GM11168 (cell line): ENCODE results near the gene PTPA.

Source experiments
- in situ Hi-C: fragments of 300-500 bp; cut with MboI; formaldehyde crosslinking; loops from one replicate; pipeline ENCODE4 v1.12.0; 2022; ENCODE audit warnings: low sequenced_read_pairs; ENCODE audit not compliant: unreplicated experiment

Gene PTPA

DNA sequence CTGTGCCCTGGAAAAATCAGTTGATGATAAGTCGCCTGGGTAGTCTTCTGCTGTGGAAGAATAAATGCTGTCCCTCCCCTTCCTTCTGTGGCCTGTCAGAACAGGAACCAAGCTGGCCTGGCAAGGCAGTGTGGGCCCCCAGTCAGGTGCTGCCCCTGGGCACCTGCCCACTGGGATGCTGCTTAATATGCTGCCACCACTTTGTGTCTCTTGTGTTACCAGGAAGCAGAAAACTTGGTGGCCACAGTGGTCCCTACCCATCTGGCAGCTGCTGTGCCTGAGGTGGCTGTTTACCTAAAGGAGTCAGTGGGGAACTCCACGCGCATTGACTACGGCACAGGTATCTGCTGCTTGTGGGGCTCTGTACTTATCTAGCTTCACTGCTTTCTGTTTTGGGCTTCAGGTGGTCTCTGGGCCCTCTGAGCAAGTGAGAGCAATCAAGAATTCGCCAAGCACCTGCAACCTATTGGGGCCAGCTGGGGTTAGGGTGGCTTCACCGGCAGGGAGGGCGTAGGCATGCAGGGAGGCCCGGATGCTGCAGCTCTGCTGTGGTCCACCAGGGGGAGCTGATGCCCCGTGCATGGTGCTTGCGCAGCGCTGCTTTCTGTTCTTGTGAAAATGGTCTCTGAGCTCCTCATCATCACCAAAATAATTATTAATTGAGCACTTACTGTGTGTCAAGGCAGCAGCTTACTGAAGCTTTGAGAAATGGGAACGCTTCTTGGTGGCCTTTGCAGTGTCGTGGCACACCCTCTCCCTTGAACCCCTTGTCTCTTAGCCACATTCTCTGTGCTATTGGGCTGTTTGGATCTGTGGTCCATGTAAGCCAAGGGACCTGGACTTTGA is 20.3 kb downstream of the PTPA start:
- in situ Hi-C loops = no loop called here

DNA sequence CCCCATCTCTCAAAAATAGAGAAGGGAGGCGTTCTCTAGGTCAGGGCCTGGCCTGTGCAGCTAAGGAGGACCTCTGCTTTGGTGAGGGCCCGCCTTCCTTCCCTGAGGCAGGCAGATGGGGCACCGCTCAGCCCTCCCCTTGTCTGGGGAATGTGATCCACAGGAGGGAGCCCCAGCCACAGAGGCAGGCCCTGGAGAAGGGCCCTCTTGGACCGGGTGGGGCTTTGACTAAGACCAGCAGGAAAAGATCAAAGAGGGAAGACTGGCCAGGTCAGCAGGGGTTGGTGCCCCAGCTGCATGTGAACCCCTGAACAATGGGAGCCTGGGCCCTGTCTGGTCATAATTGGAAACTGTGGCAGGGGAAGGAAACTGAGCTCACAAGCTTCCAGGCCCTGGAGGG is 21.9 kb downstream of the PTPA start:
- in situ Hi-C loops = no loop called here

DNA sequence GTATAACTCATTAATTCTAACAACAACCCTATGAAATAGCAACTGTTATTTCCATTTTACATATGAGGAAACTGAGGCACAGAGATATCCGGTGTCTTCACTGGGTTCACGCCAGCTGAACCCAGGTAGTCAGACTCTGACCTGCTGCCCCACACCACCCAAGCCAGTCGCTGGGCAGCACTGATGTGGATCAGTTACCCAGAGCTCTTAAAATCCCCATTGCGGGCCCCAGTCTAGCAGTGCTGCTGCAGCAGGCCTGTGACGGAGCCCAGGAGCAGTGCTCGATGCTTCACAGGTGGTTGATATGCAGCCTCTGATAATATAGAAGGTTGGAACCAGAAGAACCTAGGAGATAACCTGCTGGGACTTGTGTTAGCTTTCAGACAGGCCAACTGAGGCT is 24.3 kb downstream of the PTPA start:
- in situ Hi-C loops = no loop called here

DNA sequence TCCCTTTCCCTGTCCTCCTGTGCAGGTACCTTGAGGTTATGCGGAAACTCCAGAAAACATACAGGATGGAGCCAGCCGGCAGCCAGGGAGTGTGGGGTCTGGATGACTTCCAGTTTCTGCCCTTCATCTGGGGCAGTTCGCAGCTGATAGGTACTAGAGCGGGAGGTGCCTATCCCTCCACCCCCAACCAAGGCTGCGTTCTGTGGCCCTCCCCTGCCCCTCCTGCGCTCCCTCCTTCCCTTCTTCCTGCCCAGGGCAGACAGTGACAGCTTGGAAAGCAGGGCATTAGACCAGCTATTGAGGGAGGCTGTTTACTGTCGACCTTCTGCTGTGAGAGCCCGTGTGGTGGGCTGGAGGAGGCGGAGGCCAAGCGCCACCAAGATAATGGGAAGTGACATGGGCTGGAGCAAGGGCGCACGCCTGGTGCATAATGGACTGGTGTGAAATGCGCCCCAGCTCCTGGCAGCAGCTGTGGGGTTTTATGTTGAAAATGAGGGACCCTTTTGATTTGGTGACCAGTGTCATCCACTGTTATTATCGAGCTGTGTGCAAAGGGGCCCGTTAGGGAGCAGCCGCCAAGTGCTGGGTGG is 25.3 kb downstream of the PTPA start:
- in situ Hi-C loops = no loop called here

DNA sequence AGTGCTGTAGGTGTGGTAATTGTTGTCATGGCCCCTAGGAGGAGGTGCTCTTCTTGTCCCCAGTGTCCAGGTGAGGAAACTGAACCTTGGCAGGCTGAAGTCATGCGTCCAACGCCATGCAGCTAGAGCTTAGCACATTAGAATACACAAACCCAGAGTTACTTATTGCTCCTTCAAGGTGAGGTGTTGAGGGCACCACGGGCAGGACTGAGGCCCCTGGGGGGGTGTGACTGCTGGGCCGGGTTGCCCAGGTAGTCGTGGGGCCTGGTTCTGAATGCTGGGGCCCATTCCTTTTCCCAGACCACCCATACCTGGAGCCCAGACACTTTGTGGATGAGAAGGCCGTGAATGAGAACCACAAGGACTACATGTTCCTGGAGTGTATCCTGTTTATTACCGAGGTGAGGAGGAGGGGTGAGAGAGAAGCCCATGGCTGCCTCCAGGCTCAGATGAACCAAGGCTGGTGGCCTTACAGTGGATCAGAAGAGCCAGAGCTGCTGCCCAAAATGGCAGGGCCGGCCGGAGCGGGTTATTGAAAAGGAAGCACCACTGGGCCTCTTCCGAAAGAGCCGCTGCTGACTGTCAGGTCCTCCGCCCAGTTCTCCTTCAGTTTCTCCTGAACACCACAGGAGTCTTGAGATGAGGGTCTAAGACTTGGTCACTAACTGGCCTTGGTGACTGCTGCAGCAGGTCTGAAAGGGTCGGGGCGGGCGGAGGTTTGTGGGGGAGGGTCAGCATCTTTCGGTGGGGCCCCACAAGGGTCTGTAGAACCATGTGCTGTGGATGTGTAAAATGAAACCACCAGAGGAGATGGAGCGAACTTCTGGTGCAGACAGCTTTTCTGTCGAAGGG is 26.3 kb downstream of the PTPA start:
- in situ Hi-C loops = no loop called here

DNA sequence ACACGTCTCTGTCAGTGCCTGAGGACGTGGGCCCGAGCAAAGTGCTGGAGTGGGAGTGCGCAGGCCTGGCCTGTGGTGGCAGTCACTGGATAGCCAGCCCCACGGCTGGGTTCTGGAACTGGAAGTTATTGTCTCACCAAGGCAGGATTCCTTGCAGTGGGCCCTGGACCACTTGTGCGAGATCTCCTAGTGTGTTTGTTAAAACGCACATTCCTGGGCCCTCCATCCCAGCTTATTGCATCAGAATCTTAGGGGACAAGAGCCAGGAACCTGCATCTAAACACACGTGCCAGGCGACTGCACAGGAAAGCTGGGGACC is 26.9 kb downstream of the PTPA start:
- in situ Hi-C loops = no loop called here

DNA sequence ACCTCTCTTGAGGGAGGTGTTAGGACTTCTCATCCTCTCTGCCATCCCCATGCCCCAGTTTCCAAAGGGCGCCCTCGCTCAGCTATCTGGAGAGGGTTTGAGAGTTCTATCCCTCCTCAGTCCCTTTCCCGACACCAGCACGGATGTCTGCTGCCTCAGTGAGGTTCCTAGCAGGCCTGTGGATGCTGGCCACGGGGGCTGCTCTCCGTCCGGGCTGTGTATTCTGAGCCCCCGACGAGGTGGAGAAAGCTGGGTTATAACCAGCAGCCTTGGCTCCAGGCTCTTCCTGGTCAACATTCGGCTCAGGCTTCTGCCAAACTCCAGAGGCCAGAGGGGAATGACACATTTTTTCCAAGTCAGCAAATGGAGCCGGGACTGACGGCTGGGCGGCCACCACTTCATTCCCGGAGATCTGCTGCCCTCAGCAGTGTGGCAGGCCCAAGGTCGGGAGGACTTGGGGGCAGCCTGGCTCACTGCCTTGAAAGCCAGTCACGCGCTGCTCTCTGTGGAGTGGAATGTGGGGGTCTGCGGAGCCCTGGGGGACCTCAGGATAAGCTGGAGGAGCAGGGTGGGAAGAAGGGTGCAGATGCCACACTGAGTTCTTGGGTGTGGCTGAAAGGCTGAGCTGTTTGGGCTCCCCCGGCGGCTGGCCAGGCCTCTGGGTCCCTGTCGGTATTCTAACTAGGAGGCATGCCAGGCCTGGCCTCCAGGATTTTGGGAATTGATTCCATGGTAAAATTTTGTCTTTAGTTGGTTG is 27.4 kb downstream of the PTPA start:
- in situ Hi-C loops = no loop called here

DNA sequence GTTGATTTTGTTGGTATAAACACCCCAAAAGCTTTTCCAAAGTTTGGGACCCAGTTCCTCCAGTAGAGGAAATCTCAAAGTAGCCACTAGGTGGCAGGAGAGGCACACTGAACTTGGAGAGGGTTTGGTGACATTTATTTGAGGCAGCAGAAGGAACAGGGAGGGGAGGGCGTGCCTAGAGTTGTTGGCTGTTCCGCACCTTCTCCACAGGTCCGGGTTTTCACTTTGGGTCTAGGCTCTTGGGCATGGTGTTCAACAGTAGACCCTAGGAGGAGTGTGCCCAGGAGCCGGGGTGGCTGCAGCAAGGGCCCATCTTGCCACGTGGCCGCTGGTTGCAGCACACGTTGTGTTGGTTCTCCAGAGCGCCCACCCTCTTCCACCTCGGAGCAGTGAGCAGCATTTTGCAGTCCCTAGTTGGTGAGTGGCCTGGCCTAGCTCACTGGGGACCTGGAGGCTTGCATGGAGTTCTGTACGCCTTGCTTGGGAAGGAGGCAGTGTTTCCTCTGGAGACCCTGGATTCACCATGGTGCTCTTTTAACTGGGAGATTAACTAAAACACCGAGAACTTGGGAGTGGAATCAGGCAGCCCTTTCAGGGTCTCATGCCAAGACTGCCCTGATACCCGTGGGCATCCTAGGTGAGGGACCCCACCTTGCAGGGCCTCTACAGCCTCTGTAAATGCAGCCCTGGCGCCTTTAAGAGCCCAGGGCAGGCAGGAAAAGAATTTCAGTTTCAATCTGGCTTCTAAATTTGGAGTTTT is 28.2 kb downstream of the PTPA start:
- in situ Hi-C loops = no loop called here

DNA sequence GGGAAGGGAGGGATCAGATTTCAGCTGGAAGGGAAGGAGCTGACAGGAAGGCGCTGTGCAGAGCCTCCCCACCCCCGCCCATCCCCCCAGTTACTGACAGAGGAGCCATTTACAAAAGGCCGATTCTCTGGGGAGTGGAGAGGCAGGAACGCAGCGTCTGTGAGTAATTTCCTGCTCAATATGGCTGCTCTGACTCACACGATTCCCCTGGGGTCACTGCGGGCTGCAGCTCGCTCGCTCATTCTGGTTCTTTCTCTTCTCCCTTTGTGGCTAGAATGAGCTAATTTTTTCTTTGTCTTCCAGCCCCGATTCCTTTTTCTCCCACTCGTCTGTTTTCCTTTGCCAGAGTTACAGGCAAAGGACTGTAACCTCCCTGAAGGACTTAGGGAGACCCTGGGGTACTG is 28.8 kb downstream of the PTPA start:
- in situ Hi-C loops = no loop called here

DNA sequence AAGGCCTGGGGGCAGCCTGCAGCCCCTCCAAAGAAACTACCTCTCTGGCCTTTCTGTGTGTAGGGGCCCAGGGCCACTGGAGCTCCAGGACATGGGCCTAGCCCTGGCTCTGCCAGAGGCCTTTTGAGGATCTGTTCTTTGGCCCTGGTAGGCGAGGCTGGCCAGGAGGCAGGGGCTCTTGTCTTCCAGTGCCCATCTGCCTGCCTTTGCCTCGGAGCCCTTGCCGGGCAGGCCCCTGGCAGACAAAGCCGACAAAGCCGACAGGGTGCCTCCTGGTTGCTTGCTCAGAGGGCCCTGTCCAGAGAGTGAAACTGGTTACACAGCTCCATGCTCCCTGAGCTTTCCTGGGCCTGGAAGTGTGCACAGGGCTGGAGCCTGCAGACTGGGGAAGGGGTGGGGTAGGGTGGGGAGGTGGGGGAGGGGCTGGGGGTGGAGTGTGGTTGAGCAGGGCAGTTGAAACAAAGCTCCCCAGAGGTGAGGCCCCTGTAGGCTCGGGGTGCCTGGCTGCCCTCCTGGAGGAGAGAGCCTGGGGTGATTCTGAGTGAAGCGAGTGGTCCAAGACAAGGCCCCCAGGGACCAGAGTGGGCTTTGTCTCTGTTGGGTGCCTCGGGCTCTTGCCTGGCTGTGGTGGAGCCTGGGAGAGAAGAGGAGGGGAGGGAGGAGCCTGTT is 29.3 kb downstream of the PTPA start:
- in situ Hi-C loops = no loop called here

DNA sequence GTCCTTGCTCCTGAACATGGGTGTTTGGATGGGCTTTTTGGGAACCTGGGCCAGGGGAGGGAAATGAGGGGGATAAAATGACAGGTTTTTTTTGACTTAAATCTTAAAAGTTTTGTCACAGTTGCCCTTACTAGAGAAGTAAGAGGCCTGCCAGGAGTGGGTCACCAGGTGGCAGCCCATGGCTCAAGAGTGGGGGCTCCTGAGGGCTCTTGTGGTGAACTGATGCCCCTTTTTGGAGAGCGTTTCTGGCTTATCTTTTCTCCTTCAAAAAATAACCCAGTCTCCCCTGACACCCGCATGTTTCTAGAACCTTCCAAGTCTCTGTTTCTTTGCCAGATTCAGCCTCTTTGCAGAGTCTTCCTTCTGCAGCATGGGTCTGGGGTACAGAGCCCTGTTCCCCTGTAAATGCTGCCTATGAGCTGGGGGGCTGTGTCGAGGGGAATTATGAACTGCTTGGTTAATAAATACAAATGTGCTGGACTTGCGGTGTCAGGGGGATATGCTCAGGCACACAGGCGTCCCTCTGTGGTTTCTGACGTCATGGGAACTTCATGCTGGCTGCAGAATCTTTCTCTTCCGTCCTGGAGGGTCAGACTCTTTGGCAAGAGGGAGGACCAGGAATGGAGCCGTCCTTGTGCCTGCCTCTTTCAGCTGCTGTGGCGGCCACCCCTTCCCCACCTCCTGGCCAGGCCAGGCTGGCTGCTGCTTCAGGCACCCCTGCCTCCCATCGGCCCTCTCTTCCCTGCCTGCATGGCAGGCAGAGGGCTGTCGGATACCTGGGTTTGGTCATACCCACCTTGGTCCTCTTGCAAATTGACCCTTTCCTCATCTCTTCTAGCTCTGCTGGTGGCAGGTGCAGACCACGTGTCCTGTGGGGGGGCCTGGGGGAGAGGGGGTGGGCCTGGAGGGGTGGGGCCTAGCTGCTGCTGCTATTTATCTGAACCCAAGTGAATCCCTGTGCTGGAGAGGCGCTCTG is 30.1 kb downstream of the PTPA start:
- in situ Hi-C loops = no loop called here

DNA sequence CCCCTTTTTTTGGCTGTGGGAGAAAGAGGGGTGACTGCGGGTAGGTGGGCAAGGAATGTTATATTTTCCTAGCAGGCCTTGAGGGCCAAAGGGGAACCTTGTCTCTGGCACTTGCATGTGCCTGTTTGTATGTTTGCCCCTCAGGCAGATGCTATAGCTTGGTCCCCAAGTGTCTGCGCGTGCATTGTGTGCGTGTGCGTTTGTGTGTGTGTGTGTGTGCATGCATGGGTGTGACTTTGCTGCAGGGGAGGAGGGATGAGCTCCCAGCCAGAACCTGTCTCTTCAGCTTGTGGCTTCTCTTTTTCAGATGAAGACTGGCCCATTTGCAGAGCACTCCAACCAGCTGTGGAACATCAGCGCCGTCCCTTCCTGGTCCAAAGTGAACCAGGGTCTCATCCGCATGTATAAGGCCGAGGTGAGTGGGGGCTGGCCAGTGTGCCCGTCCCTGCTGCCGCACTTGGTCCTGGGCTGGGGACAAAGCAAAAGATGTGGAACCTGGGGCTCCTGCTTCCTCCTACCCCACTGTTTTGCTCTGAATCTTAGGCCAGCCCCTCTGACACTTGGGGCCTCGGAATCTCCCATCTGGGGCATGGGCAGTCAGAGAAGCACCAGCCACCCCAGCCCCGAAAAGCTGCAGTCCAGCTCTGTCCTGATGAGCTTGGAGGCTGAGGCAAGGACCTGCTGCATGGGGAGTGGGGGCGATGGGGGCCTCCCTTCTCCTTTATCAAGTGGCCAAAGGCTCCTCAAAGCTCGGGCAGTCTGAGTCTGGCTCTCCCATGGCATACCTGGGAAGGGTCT is 31.1 kb downstream of the PTPA start:
- in situ Hi-C loops = no loop called here

DNA sequence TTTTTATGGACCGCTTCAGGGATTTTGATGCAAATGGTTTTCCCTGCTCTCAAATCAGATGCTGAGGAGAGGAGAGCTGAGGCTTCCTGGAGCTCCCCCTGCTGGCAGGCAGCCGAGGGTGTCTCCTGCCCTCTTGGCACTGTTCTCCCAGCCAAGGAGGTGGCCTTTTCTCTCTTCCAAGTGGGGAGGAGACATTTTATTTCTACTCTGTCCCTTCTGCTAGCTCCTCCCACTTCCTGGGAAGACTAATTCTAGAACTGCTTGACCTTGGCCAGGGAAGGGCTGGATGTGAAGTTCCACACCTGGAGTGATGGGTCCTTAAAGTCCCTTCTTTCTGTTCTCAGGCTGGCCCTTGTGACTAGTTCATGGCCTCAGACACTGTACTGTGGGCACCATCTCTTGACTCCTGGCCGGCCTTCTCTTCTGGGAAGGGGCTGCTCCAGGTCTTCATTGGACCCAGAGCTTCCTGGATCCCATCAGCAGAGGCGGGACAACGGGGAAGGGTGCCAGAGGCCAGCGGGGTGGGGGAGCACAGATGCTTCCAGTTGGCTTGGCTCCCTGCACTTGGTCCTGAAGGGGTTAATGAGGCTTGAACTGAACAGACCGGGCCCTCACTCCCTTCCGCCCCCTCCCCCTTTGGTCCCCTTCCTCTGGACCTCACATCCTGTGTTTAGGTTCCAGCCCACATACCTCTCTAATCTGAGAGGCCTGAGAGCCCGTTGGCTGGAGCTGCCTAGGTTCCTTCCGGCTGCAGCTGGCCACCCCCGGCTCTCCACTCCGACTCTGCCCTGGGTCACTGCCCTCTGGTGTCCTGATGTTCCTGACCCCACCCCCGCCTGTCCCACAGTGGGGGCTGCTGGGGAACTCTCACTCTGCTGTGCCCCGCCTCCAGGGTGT is 32.1 kb downstream of the PTPA start:
- in situ Hi-C loops = no loop called here

DNA sequence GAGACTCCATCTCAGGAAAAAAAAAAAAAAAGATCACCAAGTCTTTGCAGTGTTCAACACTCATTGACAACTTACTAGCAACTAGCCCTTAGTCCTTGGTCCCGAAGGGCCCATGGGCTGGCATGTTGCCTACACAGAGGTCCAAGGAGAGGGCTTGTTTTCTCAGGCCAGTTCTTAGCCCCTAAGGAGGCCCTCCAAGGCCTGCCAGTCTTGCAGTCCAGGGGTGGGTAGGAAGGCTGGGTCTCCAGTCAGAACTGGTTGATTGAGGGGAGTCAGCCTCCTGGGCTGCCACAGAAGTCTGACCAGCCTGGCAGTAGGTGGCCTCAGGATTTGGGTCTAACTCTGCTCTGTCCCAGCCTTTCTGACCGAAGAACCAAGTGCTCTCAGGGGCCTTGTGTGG is 34.1 kb downstream of the PTPA start:
- in situ Hi-C loops = no loop called here

DNA sequence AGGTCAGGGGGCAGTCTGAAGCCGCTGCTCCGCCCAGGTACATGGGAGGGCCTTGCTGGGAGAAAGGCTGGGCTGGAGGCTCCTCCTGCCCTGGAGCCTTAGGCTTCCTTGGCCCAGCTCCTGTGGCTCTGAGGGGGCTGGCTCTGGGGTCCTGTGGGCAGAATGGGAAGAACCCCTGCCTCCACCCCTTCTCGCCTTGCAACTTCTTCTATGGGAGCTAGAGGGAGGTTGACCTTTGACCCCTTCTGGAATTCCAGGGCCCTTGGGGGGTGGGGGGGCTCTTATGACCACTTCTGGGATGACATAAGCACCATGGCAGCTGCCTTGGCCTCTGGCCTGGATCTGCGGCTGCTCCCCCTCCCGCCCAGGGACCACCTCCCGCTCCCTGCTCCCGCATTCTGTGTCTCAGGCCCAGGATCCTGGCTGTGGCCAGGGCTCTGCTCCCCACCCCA is 34.7 kb downstream of the PTPA start:
- in situ Hi-C loops = no loop called here

DNA sequence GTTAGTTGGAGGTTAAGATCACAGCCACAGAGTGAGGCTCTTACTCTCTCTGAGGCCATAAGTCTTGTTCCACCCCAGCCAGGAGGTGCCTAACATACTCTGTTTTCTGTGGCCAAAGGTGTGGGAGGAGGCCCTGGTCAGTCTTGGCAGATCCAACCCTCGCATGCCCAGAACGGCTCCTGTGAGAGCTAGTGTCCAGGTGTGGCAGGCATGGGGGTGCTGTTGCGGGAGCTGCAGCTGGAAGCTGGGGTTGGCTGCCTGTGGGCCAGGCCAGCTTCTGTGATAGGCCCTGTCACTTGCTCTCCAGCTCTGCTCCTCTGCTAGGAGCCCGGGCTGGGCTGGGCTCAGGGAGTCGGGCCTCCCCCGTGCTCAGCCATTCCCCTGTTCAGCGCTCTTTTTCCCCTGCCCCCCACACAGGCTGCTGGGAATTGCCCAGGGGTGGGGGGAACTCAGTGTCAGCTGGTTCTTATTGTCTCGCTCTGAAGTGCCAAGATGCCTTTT is 35.3 kb downstream of the PTPA start:
- in situ Hi-C loops = no loop called here
